GM04503 (cell line): ENCODE measurements around the gene DEPDC1B.
"Not testable (repeated sequence)": the region's sequence is repeated elsewhere in the genome, so short reads cannot be mapped to it uniquely, and the experiment has no call there.

Experiments
- DNase-seq: peaks from one replicate; pipeline ENCODE4 v3.0.0-alpha.2; 2012; ENCODE audit warnings: low read depth

DEPDC1B gene, protein sequence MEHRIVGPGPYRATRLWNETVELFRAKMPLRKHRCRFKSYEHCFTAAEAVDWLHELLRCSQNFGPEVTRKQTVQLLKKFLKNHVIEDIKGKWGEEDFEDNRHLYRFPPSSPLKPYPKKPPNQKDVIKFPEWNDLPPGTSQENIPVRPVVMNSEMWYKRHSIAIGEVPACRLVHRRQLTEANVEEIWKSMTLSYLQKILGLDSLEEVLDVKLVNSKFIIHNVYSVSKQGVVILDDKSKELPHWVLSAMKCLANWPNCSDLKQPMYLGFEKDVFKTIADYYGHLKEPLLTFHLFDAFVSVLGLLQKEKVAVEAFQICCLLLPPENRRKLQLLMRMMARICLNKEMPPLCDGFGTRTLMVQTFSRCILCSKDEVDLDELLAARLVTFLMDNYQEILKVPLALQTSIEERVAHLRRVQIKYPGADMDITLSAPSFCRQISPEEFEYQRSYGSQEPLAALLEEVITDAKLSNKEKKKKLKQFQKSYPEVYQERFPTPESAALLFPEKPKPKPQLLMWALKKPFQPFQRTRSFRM

GRCh38 chr5:60699609-60700415, at the start of gene DEPDC1B:
DEPDC1B (minus strand) TSS chr5:60700166; CDS start chr5:60700093, 73 bp downstream.
- peak; percentile 40 for DNase-seq

DNA sequence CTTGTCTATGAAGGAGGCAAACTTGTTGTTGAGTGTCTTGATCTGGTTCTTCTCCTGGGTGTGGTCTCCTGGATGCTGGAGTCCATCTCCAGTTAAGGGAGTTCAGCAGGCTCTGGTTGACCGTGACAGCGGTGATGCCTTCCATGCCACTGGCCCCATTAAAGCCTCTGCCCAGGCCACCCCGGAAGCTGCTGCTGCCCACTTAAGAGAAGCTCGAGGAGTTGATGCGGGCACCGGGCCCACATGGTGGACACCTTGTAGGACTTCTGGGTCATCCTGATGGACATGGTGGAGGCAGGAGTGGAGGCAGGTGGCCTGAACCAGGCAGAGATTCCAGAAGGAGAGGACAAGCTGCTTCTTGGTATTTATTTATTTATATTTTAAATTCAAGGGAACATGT, 44.7 kb upstream of the DEPDC1B start:
- DNase-seq, result no peak

DNA sequence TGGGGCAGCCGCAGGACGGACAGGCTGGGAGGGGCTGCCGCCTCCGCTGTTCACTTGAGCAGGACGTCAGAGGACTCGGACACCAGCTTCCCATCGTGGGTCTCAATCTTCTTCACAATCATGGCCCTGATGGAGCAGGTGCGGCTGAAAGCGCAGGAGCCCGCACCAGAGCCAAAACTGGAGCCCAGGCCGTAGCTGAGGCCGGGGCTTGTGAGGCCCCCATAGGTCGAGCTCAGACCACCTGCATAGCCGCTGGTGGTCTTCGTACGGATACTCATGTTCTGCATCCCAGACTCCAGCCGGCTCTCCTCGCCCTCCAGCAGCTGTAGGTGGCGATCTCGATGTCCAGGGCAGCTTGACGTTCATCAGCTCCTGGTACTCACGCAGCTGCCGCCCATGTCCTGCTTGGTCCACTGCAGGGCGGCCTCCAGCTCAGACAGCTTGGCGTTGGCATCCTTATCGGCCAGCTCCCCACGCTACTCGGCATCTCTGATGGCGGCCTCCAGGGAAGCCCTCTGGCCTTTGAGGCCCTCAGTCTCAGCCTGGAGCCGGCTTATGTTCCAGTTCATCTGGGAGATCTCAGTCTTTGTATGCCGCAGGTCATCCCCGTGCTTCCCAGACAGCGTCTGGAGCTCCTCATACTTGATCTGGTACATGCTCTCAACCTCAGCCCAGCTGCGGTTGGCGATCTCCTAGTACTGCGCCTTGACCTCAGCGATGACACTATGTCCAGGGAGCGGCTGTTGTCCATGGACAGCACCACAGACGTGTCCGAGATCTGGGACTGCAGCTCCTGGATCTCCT, 43.7 kb upstream of the DEPDC1B start:
- DNase-seq, result no peak

- no peak for DNase-seq
Observed at GRCh38 chr5:60740322-60740721, 40.4 kb upstream of the DEPDC1B start.

DNA sequence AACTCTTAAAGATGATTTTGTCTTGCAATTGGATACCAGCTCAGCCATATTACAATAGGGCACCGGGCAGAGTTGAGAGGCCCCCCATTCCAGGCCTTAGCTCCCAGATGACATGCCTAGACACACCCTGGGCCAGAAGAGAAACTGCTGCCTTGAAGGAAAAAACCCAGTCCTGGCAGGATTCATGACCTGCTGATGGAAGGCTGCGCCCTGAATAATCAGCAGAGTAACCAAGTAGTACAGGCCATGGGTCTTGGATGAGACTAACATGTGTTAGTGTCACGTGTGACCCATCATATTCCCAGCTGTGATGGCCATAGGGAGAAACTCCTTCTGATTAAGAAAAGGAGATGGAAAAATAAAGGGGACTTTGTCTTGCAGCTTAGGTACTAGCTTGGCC, 39.0 kb upstream of the DEPDC1B start:
- no peak for DNase-seq

DNA sequence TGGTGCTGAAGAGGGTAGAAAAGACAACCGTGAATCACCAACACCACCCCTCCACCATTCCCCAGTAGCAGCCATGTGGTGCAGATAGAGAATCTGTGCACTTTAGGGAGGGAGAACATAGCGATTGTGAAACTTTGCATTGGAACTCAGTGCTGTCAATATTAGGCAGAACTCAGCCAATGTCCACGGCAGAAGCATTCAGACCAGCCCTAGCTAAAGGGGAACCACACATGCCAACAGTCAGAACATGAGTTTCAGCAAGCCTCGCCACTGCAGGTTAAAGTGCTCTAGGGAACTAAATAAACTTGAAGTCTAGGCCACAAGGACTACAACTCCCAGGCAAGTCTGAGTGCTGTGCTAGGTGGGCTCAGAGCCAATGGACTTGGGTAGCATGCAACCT, 38.5 kb upstream of the DEPDC1B start:
- no peak for DNase-seq

DNA sequence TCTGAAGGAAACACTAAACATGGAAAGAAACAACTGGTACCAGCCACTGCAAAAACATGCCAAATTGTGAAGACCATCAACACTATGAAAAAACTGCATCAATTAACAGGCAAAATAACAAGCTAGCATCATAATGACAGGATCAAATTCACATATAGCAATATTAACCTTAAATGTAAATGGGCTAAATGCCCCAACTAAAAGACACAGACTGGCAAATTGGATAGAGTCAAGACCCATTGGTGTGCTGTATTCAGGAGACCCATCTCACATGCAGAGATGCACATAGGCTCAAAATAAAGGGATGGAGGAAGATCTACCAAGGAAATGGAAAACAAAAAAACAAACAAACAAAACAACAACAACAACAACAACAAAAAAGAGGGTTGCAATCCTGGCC, 30.9 kb upstream of the DEPDC1B start:
- not testable (repeated sequence) for DNase-seq

DNA sequence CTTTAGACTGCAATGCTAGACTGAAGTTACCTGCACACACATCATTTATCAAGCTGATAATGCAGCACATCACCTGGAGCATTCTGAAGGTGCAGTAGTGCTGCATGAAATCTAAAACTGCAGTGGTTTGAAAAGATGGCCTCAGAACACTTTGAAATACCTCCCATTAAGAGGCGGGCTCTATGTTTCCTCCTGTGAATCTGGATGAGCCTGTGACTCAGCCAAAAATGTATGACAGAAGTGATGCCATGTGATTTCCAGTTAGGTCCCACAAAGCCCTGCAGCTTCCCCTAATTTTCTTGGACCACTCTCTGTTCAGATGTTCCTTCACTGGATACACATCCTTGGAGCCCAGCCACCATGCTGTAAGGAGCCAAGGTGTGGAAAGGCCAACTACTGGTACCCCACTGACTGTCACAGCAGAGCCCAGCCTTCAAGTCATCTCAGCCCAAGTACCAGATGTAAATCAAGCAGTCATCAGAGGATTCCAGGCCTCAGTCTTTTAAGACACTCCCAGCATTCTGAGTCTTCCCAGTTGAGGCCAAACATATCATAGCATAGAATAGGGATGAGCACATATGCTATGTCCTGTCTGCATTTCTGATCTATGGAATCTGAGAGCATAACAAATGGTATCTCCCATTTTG, 27.2 kb upstream of the DEPDC1B start:
- DNase-seq, result no peak

GRCh38 chr5:60724126-60724525, 24.2 kb upstream of the DEPDC1B start:
- no peak for DNase-seq

GRCh38 chr5:60722416-60722815, 22.4 kb upstream of the DEPDC1B start:
- no peak for DNase-seq

DNA sequence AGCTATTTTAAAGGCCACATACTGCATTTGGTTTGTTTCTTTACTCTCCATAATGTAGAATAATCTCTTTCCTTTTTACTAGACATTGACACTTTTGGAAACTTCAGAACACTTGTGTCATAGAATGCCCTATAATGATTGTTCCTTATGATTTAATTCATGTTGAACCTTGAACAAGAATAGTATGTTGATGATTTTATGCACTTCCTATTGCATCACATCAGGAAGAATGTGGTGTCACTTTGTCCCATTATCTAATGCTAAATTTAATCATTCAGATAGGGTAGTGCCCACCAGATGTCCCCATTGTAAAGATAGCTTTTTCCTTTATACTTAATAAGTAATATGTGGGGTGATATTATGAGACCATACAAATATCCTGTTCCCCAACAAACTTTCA, 19.4 kb upstream of the DEPDC1B start:
- DNase-seq, result no peak

DNA sequence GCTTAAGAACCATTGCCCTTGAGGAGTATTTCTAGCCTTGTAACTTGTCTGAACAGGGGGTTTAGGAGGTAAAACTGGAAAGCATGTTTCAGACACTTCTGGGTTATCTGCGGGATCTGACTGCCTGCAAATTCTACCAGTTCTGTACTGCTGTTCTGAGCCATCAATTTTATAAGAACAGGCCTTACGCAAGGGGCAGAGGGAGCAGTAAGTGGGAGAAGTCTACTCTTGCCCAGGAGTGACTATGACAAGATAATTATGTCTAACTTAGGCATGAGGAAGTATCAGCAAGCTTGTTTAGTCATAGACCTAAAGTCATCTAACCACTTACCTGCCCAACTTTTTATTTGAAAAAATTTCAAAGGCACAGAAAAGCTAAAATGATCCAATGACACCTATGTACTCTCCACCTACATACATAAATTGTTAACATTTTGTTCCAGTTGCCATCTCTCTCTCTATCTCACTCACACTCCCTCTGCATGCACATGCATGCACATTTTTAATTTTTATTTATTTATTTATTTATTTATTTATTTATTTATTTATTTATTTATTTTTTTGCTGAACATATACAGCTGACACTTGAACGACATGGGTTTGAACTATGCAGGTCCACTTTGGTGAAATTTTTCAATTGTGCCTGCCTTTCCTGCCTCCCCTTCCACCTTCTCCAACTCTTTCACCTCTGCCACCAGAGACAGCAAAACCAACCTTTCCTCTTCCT, 18.4 kb upstream of the DEPDC1B start:
- no peak for DNase-seq

DNA sequence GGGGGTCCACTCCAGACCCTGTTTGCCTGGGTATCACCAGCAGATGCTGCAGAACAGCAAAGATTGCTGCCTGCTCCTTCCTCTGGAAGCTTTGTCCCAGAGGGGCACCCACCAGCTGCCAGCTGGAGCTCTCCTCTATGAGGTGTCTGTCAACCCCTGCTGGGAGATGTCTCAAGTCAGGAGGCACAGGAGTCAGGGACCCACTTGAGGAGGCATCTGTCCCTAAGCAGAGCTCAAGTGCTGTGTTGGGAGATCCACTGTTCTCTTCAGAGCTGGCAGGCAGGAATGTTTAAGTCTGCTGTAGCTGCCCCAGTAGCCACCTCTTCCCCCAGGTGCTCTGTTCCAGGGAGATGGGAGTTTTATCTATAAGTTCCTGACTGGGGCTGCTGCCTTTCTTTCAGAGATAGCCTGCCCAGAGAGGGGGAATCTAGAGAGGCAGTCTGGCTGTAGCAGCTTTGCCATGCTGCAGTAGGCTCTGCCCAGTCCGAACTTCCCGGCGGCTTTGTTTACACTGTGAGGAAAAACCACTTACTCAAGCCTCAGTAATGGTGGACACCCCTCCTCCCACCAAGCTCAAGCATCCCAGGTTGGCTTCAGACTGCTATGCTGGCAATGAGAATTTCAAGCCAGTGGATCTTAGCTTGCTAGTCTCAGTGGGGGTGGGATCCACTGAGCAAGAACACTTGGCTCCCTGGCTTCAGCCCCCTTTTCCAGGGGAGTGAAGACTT, 15.4 kb upstream of the DEPDC1B start:
- DNase-seq, result not testable (repeated sequence)

DNA sequence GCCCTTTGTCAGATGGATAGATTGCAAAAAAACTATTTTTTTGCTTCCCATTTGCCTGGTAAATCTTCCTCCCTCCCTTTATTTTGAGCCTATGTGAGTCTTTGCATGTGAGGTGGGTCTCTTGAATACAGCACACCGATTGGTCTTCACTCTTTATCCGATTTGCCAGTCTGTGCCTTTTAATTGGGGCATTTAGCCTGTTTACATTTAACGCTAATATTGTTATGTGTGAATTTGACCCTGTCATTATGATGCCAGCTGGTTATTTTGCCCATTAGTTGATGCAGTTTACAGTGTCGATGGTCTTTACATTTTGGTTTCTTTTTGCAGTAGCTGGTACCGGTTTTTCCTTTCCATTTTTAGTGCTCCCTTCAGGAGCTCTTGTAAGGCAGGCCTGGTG, 13.0 kb upstream of the DEPDC1B start:
- no peak for DNase-seq

- not testable (repeated sequence) for DNase-seq
Observed at GRCh38 chr5:60711892-60712291, 11.9 kb upstream of the DEPDC1B start.

GRCh38 chr5:60710362-60710761, 10.4 kb upstream of the DEPDC1B start:
- DNase-seq, result no peak

DNA sequence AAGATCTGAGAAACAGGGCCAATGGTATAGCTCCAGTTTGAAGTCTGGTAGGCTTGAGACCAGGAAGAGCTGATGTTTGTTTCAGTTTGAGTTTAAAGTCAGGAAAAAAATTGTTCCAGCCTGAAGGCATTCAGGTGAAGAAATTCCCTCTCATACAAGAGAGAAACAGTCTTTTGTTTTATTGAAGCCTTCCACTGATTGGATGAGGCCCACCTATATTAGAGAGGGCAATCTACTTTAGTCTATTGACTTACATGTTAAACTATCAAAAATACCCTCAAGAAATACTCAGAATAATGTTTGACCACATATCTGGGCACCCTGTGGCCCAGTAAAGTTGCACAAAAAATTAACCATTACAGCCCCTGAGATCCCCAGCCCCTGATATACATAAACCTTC, 5.2 kb upstream of the DEPDC1B start:
- no peak for DNase-seq

- no peak for DNase-seq
Observed at GRCh38 chr5:60703944-60704343, 4.0 kb upstream of the DEPDC1B start.

GRCh38 chr5:60701321-60701968, 1.5 kb upstream of the DEPDC1B start:
- no peak for DNase-seq

- no peak for DNase-seq
Observed at GRCh38 chr5:60700416-60700757, 421 bp upstream of the DEPDC1B start.
